T-helper 22 cell (primary cell): Measurements from ENCODE around the gene TNFSF13.

Experiments
- DNase-seq: peaks from one replicate; pipeline ENCODE4 v3.0.0-alpha.2; 2020; ENCODE audit warnings: low read depth

The TNFSF13 gene

GRCh38 chr17:7552621-7553051 lies 5.9 kb upstream of the TNFSF13 start:
- peak; percentile 27 for DNase-seq

DNA sequence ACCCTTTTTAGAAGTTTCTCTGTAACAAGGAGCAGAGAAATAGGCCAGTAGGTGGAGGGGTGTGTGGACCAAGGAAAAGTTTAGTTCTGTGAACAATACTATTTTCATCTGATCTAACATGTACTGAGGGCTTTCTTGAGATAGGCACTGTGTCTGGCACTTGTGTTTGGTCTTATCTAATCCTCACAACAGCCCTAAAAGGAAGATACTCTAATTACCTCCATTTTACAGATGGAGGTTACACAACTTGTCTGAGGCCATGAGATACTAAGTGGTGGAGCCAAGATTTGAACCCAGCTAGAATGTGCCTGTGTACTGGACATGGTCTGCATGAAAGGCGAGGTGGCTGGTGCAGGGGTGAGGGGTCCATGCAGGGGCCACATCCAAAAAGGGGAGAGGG lies 5.2 kb upstream of the TNFSF13 start:
- no peak for DNase-seq

DNA sequence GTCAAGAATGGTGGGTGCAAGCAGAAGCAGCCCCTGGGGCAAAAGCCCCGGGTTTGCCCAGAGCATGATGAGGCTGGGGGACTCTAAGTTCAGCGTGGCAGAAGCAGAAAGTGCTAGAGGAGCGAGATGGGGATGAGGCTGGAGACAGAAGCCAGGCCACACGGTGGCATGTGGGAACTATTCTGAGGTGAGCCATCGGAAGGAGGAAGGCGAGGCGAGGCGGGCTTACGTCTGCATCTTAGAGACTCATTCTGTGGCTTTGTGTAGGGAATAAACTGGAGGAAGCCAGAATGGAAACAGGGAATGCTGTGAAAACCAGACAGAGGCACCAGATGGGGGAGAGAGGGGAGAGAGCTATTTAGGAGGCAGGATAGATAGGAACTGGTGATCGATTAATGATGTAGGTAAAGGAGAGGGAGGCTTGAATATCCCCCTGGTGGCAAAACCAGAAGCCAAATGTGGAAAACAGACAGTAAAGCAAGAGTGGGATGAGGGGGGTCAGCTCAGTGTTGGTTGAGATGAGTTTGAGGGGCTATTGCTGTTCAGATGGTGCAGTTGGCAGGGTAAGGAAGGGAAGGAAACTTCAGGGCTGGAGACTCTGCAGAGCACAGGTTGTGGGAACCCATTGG lies 3.1 kb upstream of the TNFSF13 start:
- DNase-seq, result no peak

DNA sequence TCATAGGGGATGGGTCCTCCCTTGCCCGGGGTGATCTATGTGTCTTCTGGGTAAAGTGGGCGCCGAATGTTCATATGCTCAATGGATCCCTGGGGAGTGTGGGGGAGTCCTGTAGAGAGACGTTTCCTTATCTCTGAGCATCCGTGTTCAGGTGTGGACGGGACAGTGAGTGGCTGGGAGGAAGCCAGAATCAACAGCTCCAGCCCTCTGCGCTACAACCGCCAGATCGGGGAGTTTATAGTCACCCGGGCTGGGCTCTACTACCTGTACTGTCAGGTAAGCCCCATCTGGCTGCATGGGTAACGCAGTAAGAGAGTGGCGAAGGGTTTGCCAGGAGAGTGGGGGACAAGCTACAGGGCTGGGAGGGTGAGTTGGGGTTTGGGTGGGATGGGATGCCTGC lies 1.9 kb upstream of the TNFSF13 start:
- no peak for DNase-seq

DNA sequence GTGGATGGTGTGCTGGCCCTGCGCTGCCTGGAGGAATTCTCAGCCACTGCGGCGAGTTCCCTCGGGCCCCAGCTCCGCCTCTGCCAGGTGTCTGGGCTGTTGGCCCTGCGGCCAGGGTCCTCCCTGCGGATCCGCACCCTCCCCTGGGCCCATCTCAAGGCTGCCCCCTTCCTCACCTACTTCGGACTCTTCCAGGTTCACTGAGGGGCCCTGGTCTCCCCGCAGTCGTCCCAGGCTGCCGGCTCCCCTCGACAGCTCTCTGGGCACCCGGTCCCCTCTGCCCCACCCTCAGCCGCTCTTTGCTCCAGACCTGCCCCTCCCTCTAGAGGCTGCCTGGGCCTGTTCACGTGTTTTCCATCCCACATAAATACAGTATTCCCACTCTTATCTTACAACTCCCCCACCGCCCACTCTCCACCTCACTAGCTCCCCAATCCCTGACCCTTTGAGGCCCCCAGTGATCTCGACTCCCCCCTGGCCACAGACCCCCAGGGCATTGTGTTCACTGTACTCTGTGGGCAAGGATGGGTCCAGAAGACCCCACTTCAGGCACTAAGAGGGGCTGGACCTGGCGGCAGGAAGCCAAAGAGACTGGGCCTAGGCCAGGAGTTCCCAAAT lies 1.3 kb upstream of the TNFSF13 start:
- DNase-seq, result no peak

- DNase-seq, result no peak
Observed at GRCh38 chr17:7557775-7558543, 591 bp upstream of the TNFSF13 start.

GRCh38 chr17:7559320-7560171 lies 996 bp downstream of the TNFSF13 start:
- no peak for DNase-seq

DNA sequence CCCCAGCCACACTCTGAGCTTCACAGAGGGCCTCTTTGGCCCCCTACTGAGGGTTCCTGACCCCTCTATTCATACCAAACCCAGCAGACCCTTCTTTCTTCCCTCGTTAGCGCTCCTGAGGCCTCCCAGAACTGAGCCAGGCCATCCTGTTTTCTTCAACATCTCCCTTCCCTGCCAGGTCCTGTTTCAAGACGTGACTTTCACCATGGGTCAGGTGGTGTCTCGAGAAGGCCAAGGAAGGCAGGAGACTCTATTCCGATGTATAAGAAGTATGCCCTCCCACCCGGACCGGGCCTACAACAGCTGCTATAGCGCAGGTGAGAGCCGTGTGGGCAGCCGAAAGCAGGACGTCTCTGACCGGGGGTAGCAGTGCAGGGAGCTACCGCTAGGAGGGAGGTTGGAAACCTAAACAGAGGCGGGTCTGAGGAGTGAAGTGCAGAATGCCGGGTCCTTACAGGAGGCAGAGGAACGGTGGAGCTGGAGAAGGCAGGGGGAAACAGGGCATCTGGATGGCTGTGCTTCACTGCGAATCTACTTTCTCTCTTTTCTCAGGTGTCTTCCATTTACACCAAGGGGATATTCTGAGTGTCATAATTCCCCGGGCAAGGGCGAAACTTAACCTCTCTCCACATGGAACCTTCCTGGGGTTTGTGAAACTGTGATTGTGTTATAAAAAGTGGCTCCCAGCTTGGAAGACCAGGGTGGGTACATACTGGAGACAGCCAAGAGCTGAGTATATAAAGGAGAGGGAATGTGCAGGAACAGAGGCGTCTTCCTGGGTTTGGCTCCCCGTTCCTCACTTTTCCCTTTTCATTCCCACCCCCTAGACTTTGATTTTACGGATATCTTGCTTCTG lies 1.9 kb downstream of the TNFSF13 start:
- no peak for DNase-seq

DNA sequence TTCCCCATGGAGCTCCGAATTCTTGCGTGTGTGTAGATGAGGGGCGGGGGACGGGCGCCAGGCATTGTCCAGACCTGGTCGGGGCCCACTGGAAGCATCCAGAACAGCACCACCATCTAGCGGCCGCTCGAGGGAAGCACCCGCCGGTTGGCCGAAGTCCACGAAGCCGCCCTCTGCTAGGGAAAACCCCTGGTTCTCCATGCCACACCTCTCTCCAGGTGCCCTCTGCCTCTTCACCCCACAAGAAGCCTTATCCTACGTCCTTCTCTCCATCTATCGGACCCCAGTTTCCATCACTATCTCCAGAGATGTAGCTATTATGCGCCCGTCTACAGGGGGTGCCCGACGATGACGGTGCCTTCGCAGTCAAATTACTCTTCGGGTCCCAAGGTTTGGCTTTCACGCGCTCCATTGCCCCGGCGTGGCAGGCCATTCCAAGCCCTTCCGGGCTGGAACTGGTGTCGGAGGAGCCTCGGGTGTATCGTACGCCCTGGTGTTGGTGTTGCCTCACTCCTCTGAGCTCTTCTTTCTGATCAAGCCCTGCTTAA lies 2.6 kb downstream of the TNFSF13 start:
- DNase-seq, result peak; percentile 64

DNA sequence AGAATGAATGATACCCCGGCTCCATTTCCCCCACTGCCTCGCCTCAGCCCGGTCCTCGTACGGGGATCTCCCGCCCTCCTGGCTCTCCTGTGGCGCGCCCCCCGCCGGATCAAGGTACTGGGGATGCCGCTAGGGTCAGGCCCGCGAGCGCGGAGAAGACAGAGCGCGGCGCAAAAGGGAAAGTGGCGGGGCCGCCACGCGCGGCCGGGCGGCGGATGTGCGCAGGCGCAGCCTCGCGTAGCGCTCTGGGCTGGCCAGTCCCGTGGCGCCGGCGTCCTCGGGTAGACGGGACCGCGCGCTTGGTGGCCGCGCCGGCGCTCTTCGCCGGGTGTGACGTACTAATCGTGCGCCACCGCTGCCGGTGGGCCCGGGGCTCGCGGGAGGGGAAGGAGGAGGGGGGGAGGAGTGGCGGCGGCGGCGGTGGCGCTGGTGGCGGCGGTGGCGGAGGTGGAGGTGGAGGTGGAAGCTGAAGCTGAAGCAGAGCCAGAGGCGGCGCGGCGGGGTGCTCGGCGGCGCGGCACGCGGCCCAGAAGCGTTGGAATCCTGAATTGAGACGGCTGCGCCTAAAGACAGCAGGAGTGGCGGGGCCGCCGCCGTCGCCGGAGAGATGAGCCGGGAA lies 3.1 kb downstream of the TNFSF13 start, which contains the start of gene SENP3:
TSS of gene SENP3 (plus strand) at position 331 of the 619 bp plus-strand sequence. CDS start 1,158 bp downstream, outside the sequence.
- DNase-seq, result peak; percentile 90

- no peak for DNase-seq
Observed at GRCh38 chr17:7562208-7562605, 3.7 kb downstream of the TNFSF13 start.

GRCh38 chr17:7563115-7563869 lies 4.7 kb downstream of the TNFSF13 start:
- no peak for DNase-seq

- no peak for DNase-seq
Observed at GRCh38 chr17:7569571-7569970, 11.0 kb downstream of the TNFSF13 start.

GRCh38 chr17:7570351-7570750 lies 11.8 kb downstream of the TNFSF13 start:
- no peak for DNase-seq

DNA sequence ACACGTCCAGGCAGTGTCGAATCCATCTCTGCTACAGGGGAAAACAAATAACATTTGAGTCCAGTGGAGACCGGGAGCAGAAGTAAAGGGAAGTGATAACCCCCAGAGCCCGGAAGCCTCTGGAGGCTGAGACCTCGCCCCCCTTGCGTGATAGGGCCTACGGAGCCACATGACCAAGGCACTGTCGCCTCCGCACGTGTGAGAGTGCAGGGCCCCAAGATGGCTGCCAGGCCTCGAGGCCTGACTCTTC lies 13.7 kb downstream of the TNFSF13 start:
- no peak for DNase-seq

- peak; percentile 99 for DNase-seq
Observed at GRCh38 chr17:7572588-7573323, 14.2 kb downstream of the TNFSF13 start.

- peak; percentile 90 for DNase-seq
Observed at GRCh38 chr17:7573324-7574080, 15.0 kb downstream of the TNFSF13 start.

DNA sequence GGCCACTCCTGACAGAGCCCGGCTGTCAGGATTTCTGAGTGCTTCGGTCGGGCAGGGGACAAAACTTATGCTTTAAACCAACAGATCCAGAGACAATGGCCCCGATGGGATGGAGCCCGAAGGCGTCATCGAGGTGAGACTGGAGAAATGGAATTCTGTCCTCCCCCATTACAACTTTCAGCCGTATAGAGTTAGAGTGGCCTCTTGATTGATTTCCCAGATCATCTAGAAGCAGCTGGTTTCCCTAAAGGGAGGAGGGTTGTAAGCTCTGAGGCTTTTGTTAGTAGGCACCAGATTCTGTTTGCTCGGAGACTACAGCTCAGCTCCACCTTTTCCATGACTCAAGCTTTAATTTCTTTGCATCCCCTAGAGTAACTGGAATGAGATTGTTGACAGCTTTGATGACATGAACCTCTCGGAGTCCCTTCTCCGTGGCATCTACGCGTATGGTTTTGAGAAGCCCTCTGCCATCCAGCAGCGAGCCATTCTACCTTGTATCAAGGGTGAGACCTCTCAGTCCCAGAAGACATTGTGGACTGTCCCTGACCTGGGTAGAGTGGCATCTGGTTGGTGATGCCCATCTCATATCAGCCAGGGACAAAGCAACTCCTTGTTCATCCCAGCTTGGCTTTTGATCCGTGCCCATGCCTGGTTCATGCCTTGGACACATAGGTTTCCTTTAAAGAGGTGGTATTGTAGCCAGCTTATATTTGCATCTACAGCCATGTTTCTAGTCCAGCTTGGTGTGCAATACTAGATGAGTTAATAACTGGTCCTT lies 15.8 kb downstream of the TNFSF13 start:
- DNase-seq, result no peak
